Stimulated activated CD8-positive, alpha-beta memory T cell treated with anti-CD3 and anti-CD28 coated beads, Interleukin-12 subunit alpha, Interleukin-12 subunit beta, amount 100 ng/mL, for 4 hours (primary cell): ENCODE results near the gene NUAK2.

Experiments used
- DNase-seq: peaks from one replicate; pipeline ENCODE4 v3.0.0-alpha.2; 2020; ENCODE audit warnings: low read depth

NUAK2 gene

DNA sequence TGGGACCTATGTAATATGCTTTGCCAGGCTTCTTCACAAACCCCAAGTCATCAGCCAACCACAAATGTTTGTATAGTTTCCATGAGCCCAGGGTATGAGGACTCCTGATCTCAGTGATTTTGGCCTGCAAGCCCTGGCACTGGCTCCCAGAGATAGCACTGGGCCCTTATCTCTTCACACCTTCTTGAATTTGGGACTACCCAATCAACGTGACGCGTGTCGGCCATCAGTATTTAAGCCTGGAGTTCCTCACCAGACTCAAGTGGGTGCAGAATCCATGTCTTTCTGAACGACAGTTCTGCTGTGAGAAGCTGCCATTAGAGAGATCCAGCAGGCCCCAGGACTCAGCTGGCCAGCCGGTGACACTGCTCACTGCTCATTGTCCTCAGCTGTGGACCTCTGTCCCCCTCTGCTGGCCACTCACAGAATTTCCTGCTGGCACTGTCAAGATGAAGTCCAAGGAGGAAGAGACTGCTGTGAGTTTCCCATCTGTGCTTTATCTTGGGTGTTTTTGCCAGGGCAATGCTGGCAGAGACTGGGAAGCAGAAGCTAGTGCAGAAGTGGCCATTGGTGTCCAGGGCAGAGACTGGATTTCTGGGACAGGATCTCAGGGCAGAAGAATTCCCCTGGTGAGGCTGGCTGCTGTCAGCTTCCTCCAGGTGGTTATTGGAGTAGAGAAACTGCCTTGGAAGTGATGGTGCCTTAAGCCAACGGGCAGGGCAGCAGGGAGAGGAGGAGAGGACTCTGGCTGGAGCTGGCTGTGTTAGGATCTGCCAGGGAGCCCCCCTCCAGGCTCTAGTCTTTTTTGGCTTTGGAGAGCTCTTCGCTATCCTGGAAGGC, 65.4 kb downstream of the NUAK2 start:
- DNase-seq = peak; percentile 62
